HCT116 (cell line): ENCODE results near the gene FGF1. TPM values are rescaled to one million over a fixed set of nuclear protein-coding genes. Genes with fewer than 3 reads are reported as not detected.

ENCODE experiments used
- ATAC-seq: fragments of 200-7000 bp; cut with Tn5 transposase; 2 replicates; pipeline ENCODE4 v1.9.1; 2020; ENCODE audit warnings: mild to moderate bottlenecking, moderate library complexity
- BruUV-seq: library from RNA; stranded (reverse); fragments of 400-500 nt; replicated peaks from 2 replicates; lab custom pipeline; 2021; lab: Mats Ljungman, UMichigan
- CTCF ChIA-PET: fragments of 300-600 bp; sonication (Branson Sonifier 250); formaldehyde crosslinking; loops from one replicate; lab custom pipeline; 2021; ENCODE audit warnings: antibody characterized with exemption; lab: Charles Lee
- POLR2A ChIA-PET: fragments of 300-600, 350-600 bp; sonication (Branson Sonifier 250); formaldehyde crosslinking; loops from one replicate; lab custom pipeline; 2021; ENCODE audit warnings: antibody characterized with exemption; lab: Charles Lee
- RAD21 ChIA-PET, 2 experiments: fragments of 300-600 bp; sonication (Branson Sonifier 250); formaldehyde crosslinking; loops; one replicate each; lab custom pipeline; 2023; ENCODE audit warnings: low total read pairs in 2 of 2; ENCODE audit not compliant: uncharacterized antibody in 2 of 2, unreplicated experiment in 2 of 2, low non-redundant PET in 1 of 2; lab: Charles Lee
- DNase-seq: peaks from one replicate; pipeline ENCODE4 v3.0.0-alpha.2; 2010; ENCODE audit warnings: low read depth, low spot score
- H2AFZ ChIP-seq: fragments of 200-600 bp; shearing (Covaris generic), sonication (generic); 2 replicates; pipeline ENCODE4 v1.6.1; 2017; ENCODE audit warnings: low read depth, mixed run types, mixed read lengths, antibody characterized with exemption, low read length; ENCODE audit not compliant: poor library complexity, severe bottlenecking
- H3K27ac ChIP-seq: 2 replicates; pipeline ENCODE4 v1.5.1; 2012; ENCODE audit warnings: low read depth, low read length
- H3K27me3 ChIP-seq: fragments of 200-600 bp; sonication (generic); 2 replicates; pipeline ENCODE4 v1.6.1; 2016; ENCODE audit warnings: mixed run types, low read length, mixed read lengths; ENCODE audit not compliant: insufficient read depth
- H3K36me3 ChIP-seq, 2 experiments: fragments of 200-500 bp in 1 of 2; fragments of 200-600 bp in 1 of 2; sonication (Bioruptor generic) in 1 of 2; sonication (generic) in 1 of 2; 2 replicates each; pipeline versions ENCODE4 v1.5.1 to v1.6.1; 2014 to 2016; ENCODE audit warnings: low read length in 2 of 2, inconsistent platforms in 1 of 2, mixed read lengths in 1 of 2, mixed run types in 1 of 2; ENCODE audit not compliant: insufficient read depth in 2 of 2, control insufficient read depth in 1 of 2
- H3K4me1 ChIP-seq, 2 experiments: fragments of 200-600 bp in 1 of 2; sonication (generic) in 1 of 2; 2 replicates each; pipeline versions ENCODE4 v1.5.1 to v1.6.1; 2012 to 2017; ENCODE audit warnings: low read length in 2 of 2, inconsistent platforms in 1 of 2, mild to moderate bottlenecking in 1 of 2, mixed read lengths in 1 of 2, mixed run types in 1 of 2, moderate library complexity in 1 of 2; ENCODE audit not compliant: insufficient read depth in 2 of 2, control insufficient read depth in 1 of 2
- H3K4me2 ChIP-seq: fragments of 200-600 bp; sonication (generic); 2 replicates; pipeline ENCODE4 v1.6.1; 2017; ENCODE audit warnings: mixed run types, low read length, mixed read lengths
- H3K4me3 ChIP-seq, 2 experiments: fragments of 200-600 bp in 1 of 2; sonication (generic) in 1 of 2; replicated peaks in 1 of 2; 2 replicates each; pipeline ENCODE4 v1.5.1; 2011 to 2016; ENCODE audit warnings: low read length in 2 of 2, control low read depth in 1 of 2, low read depth in 1 of 2, mild to moderate bottlenecking in 1 of 2, mixed read lengths in 1 of 2, mixed run types in 1 of 2
- H3K79me2 ChIP-seq: fragments of 200-600 bp; sonication (generic); 2 replicates; pipeline ENCODE4 v1.6.1; 2017; ENCODE audit warnings: mild to moderate bottlenecking, mixed run types, low read length, moderate library complexity, mixed read lengths; ENCODE audit not compliant: insufficient read depth
- H3K9ac ChIP-seq: fragments of 200-600 bp; sonication (generic); 2 replicates; pipeline ENCODE4 v1.6.1; 2016; ENCODE audit warnings: low read length, mixed read lengths
- H3K9me2 ChIP-seq: fragments of 200-600 bp; sonication (generic), shearing (Covaris generic); 2 replicates; pipeline ENCODE4 v1.6.1; 2017; ENCODE audit warnings: mixed run types, mild to moderate bottlenecking, moderate library complexity; ENCODE audit not compliant: insufficient read depth
- H3K9me3 ChIP-seq, 2 experiments: fragments of 200-500 bp in 1 of 2; fragments of 200-600 bp in 1 of 2; sonication (Bioruptor generic) in 1 of 2; sonication (generic) in 1 of 2; 2 replicates each; pipeline ENCODE4 v1.6.1; 2014 to 2017; ENCODE audit warnings: low read length in 2 of 2, mixed read lengths in 2 of 2, inconsistent platforms in 1 of 2, low read depth in 1 of 2, mild to moderate bottlenecking in 1 of 2, mixed run types in 1 of 2, moderate library complexity in 1 of 2; ENCODE audit not compliant: control insufficient read depth in 1 of 2, insufficient read depth in 1 of 2
- H4K20me1 ChIP-seq: fragments of 200-600 bp; sonication (generic), shearing (Covaris generic); 2 replicates; pipeline ENCODE4 v1.6.1; 2017; ENCODE audit warnings: mixed run types, mild to moderate bottlenecking, moderate library complexity; ENCODE audit not compliant: insufficient read depth
- CBX3 ChIP-seq: IDR thresholded peaks from 2 replicates; pipeline ENCODE4 v1.6.1; 2012; ENCODE audit warnings: low read depth
- CEBPB ChIP-seq: IDR thresholded peaks from 2 replicates; pipeline ENCODE4 v1.6.1; 2012; ENCODE audit warnings: low read depth
- EGR1 ChIP-seq: IDR thresholded peaks from 2 replicates; pipeline ENCODE4 v1.6.1; 2012; ENCODE audit warnings: low read depth
- ELF1 ChIP-seq: IDR thresholded peaks from 2 replicates; pipeline ENCODE4 v1.6.1; 2012; ENCODE audit warnings: low read depth, borderline replicate concordance
- EZH2 ChIP-seq: fragments of 200-600 bp; sonication (generic); IDR thresholded peaks from 2 replicates; pipeline ENCODE4 v1.6.1; 2017; ENCODE audit warnings: antibody characterized with exemption, mixed run types
- EZH2phosphoT487 ChIP-seq: fragments of 200-600 bp; IDR thresholded peaks from 2 replicates; pipeline ENCODE4 v1.6.1; 2018; ENCODE audit warnings: antibody characterized with exemption, borderline replicate concordance
- POLR2A ChIP-seq: IDR thresholded peaks from 2 replicates; pipeline ENCODE4 v1.7.0; 2011; ENCODE audit warnings: borderline replicate concordance; ENCODE audit not compliant: insufficient read depth, insufficient read length; ENCODE audit errors: extremely low read depth
- POLR2AphosphoS5 ChIP-seq: IDR thresholded peaks from 2 replicates; pipeline ENCODE4 v1.6.1; 2011; ENCODE audit warnings: mild to moderate bottlenecking, low read depth, low read length, moderate library complexity
- RAD21 ChIP-seq: IDR thresholded peaks from 2 replicates; pipeline ENCODE4 v1.6.1; 2012; ENCODE audit warnings: low read depth, mild to moderate bottlenecking
- SIN3A ChIP-seq: IDR thresholded peaks from 2 replicates; pipeline ENCODE4 v1.6.1; 2012; ENCODE audit warnings: low read depth
- SRF ChIP-seq: IDR thresholded peaks from 2 replicates; pipeline ENCODE4 v1.6.1; 2012; ENCODE audit warnings: low read depth
- TCF7L2 ChIP-seq: IDR thresholded peaks from 2 replicates; pipeline ENCODE4 v1.7.0; 2011; ENCODE audit warnings: borderline replicate concordance, inconsistent platforms; ENCODE audit not compliant: insufficient read depth, insufficient read length; ENCODE audit errors: extremely low read depth
- YY1 ChIP-seq: IDR thresholded peaks from 2 replicates; pipeline ENCODE4 v1.6.1; 2011; ENCODE audit warnings: low read length, low read depth, moderate library complexity, mild to moderate bottlenecking; ENCODE audit not compliant: insufficient replicate concordance; ENCODE audit errors: extremely low read depth
- ZFX ChIP-seq: fragments of 450-650 bp; IDR thresholded peaks from 2 replicates; pipeline ENCODE4 v1.6.1; 2017
- ZNF274 ChIP-seq: fragments of 200-500 bp; sonication (Bioruptor generic); IDR thresholded peaks from 2 replicates; pipeline ENCODE4 v1.6.1; 2014; ENCODE audit warnings: mild to moderate bottlenecking, low read depth, low read length, inconsistent platforms
- intact Hi-C: fragments of 100-400 bp; cut with micrococcal nuclease; formaldehyde crosslinking; loops from 2 replicates; pipeline ENCODE4 v1.10.0; 2022
- total RNA-seq: library from RNA; stranded (reverse); gene quantifications from one replicate; pipeline ENCODE4 v1.2.1, GENCODE V29; 2021; ENCODE audit not compliant: unreplicated experiment
- TF ChIP-seq, protein P1 (sequence below), 3 experiments: fragments of 200-600 bp in 1 of 3; sonication (generic) in 1 of 3; IDR thresholded peaks in 2 of 3; conservative IDR thresholded peaks in 1 of 3; 2 replicates each; pipeline ENCODE4 v1.5.1; 2012 to 2017; ENCODE audit warnings: low read depth in 2 of 3, low read length in 2 of 3, antibody characterized with exemption in 1 of 3, borderline replicate concordance in 1 of 3, control low read depth in 1 of 3, mild to moderate bottlenecking in 1 of 3, mixed read lengths in 1 of 3, mixed run types in 1 of 3, moderate library complexity in 1 of 3; ENCODE audit not compliant: insufficient read depth in 1 of 3
- TF ChIP-seq, protein P2 (sequence below): IDR thresholded peaks from 2 replicates; pipeline ENCODE4 v1.6.1; 2011; ENCODE audit warnings: mild to moderate bottlenecking, low read length, moderate library complexity; ENCODE audit not compliant: insufficient replicate concordance; ENCODE audit errors: extremely low read depth
- TF ChIP-seq, protein P3 (sequence below): IDR thresholded peaks from 2 replicates; pipeline ENCODE4 v1.6.1; 2012; ENCODE audit warnings: low read depth

FGF1 gene
- total RNA-seq, 1 experiment from 2014 or later: not detected

GRCh38 chr5:142722896-142723295 is 37.0 kb upstream of the FGF1 start (continued):
- TF ChIP-seq, protein P1, sequence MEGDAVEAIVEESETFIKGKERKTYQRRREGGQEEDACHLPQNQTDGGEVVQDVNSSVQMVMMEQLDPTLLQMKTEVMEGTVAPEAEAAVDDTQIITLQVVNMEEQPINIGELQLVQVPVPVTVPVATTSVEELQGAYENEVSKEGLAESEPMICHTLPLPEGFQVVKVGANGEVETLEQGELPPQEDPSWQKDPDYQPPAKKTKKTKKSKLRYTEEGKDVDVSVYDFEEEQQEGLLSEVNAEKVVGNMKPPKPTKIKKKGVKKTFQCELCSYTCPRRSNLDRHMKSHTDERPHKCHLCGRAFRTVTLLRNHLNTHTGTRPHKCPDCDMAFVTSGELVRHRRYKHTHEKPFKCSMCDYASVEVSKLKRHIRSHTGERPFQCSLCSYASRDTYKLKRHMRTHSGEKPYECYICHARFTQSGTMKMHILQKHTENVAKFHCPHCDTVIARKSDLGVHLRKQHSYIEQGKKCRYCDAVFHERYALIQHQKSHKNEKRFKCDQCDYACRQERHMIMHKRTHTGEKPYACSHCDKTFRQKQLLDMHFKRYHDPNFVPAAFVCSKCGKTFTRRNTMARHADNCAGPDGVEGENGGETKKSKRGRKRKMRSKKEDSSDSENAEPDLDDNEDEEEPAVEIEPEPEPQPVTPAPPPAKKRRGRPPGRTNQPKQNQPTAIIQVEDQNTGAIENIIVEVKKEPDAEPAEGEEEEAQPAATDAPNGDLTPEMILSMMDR (IDR thresholded peaks at IDR 0.05 in 2 of 3, conservative IDR thresholded peaks at IDR 0.05 in 1 of 3; ENCODE audit: borderline replicate concordance in 1 of 3, insufficient read depth in 1 of 3, low read depth in 2 of 3, low read length in 2 of 3): no peak
- TF ChIP-seq CEBPB: no peak

GRCh38 chr5:142722146-142722545 is 36.3 kb upstream of the FGF1 start:
- Histone ChIP-seq H3K36me3 (no peaks in the 10 kb centered on the region), H3K4me2 (no peak overlapping the region), H3K4me3 (no peak overlapping the region), H2AFZ (no peak overlapping the region), H3K79me2 (no peaks in the 10 kb centered on the region), H3K9me2 (no peaks in the 10 kb centered on the region), H3K9me3 (no peaks in the 10 kb centered on the region), H3K9ac (no peak overlapping the region), H3K27ac (no peak overlapping the region), H3K27me3 (no peaks in the 10 kb centered on the region), H3K4me1 (peaks cover 0 to 14% of the 10 kb centered on the region in 2 experiments; a peak in 3 of 4 replicates), H4K20me1 (no peaks in the 10 kb centered on the region)
- ChIA-PET RAD21 (no interaction called here), POLR2A (no interaction called here), CTCF (interaction anchor here (4.6 kb wide), 1 partner anchor 9 kb away, joined by 42 read pairs; no protein-coding TSS in a partner anchor)
- DNase-seq (no peak), ATAC-seq (no peak)
- BruUV-seq: no TSS peak
- intact Hi-C loops: no loop called here
- TF ChIP-seq TCF7L2 (no peak), EZH2 (no peak), EZH2phosphoT487 (no peak), ELF1 (no peak), EGR1 (no peak), ZFX (no peak), ZNF274 (no peak), POLR2A (no peak), POLR2AphosphoS5 (no peak), SIN3A (no peak), YY1 (no peak), RAD21 (no peak), CBX3 (no peak), SRF (no peak)
- TF ChIP-seq, protein P2, sequence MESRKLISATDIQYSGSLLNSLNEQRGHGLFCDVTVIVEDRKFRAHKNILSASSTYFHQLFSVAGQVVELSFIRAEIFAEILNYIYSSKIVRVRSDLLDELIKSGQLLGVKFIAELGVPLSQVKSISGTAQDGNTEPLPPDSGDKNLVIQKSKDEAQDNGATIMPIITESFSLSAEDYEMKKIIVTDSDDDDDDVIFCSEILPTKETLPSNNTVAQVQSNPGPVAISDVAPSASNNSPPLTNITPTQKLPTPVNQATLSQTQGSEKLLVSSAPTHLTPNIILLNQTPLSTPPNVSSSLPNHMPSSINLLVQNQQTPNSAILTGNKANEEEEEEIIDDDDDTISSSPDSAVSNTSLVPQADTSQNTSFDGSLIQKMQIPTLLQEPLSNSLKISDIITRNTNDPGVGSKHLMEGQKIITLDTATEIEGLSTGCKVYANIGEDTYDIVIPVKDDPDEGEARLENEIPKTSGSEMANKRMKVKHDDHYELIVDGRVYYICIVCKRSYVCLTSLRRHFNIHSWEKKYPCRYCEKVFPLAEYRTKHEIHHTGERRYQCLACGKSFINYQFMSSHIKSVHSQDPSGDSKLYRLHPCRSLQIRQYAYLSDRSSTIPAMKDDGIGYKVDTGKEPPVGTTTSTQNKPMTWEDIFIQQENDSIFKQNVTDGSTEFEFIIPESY: no peak
- TF ChIP-seq, protein P3, sequence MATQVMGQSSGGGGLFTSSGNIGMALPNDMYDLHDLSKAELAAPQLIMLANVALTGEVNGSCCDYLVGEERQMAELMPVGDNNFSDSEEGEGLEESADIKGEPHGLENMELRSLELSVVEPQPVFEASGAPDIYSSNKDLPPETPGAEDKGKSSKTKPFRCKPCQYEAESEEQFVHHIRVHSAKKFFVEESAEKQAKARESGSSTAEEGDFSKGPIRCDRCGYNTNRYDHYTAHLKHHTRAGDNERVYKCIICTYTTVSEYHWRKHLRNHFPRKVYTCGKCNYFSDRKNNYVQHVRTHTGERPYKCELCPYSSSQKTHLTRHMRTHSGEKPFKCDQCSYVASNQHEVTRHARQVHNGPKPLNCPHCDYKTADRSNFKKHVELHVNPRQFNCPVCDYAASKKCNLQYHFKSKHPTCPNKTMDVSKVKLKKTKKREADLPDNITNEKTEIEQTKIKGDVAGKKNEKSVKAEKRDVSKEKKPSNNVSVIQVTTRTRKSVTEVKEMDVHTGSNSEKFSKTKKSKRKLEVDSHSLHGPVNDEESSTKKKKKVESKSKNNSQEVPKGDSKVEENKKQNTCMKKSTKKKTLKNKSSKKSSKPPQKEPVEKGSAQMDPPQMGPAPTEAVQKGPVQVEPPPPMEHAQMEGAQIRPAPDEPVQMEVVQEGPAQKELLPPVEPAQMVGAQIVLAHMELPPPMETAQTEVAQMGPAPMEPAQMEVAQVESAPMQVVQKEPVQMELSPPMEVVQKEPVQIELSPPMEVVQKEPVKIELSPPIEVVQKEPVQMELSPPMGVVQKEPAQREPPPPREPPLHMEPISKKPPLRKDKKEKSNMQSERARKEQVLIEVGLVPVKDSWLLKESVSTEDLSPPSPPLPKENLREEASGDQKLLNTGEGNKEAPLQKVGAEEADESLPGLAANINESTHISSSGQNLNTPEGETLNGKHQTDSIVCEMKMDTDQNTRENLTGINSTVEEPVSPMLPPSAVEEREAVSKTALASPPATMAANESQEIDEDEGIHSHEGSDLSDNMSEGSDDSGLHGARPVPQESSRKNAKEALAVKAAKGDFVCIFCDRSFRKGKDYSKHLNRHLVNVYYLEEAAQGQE: no peak
